K562 (cell line): ENCODE measurements around the gene IL23R. TPM values are rescaled to one million over a fixed set of nuclear protein-coding genes. Genes with fewer than 3 reads are reported as not detected.

Experiments
- ATAC-seq: fragments of 200-7000 bp; cut with Tn5 transposase; 3 replicates; pipeline ENCODE4 v1.9.1; 2020; ENCODE audit warnings: moderate library complexity
- BruUV-seq: library from RNA; stranded (reverse); fragments of 400-500 nt; replicated peaks from 2 replicates; lab custom pipeline; 2021; lab: Mats Ljungman, UMichigan
- CTCF ChIA-PET: fragments of 300-600 bp; formaldehyde crosslinking; extraction: SDS; loops from one replicate; lab custom pipeline; 2021; ENCODE audit warnings: low intra/inter-chr PET ratio; lab: Yijun Ruan, JAX
- POLR2A ChIA-PET: fragments of 300-600, 350-650 bp; sonication (Branson Sonifier 250); formaldehyde crosslinking; extraction: SDS; loops from one replicate; lab custom pipeline; 2021; ENCODE audit warnings: antibody characterized with exemption, inconsistent platforms; lab: Yijun Ruan, JAX
- DNase-seq, 4 experiments: peaks; one replicate each; pipeline versions ENCODE4 v3.0.0 to v3.0.0-alpha.2; 2011 to 2018; ENCODE audit warnings: low spot score in 3 of 4, mixed read lengths in 3 of 4; ENCODE audit errors: extremely low read depth in 1 of 4
- FAIRE-seq: peaks from 2 replicates; lab custom pipeline; 2011; peaks lifted over from hg19 to GRCh38; lab: Jason Lieb, UNC
- H2AFZ ChIP-seq: 2 replicates; pipeline ENCODE4 v1.6.0; 2011; ENCODE audit warnings: low read depth, low read length, control low read depth, inconsistent platforms
- H3K27ac ChIP-seq: fragments of 200-600 bp; 3 replicates; pipeline ENCODE4 v1.8.0; 2011; ENCODE audit warnings: low read depth, mild to moderate bottlenecking, control low read depth, inconsistent platforms, low read length, moderate library complexity, mixed read lengths; ENCODE audit errors: extremely low read depth
- H3K27me3 ChIP-seq, 2 experiments: fragments of 300-600 bp in 1 of 2; 2 replicates in 1 of 2; 3 replicates in 1 of 2; pipeline versions ENCODE4 v1.6.0 to v1.8.0; 2011; ENCODE audit warnings: inconsistent platforms in 2 of 2, low read length in 2 of 2, mild to moderate bottlenecking in 1 of 2, mixed read lengths in 1 of 2, moderate library complexity in 1 of 2; ENCODE audit not compliant: control insufficient read depth in 2 of 2, insufficient read depth in 2 of 2
- H3K36me3 ChIP-seq: fragments of 300-600 bp; 3 replicates; pipeline ENCODE4 v1.8.0; 2011; ENCODE audit warnings: mild to moderate bottlenecking, low read length, inconsistent platforms; ENCODE audit not compliant: control insufficient read depth, insufficient read depth
- H3K4me1 ChIP-seq, 2 experiments: fragments of 200-600 bp in 1 of 2; replicated peaks in 1 of 2; 2 replicates in 1 of 2; 3 replicates in 1 of 2; pipeline versions ENCODE4 v1.5.1 to v1.8.0; 2011; ENCODE audit warnings: inconsistent platforms in 2 of 2, low read length in 2 of 2, mild to moderate bottlenecking in 1 of 2, mixed read lengths in 1 of 2, moderate library complexity in 1 of 2; ENCODE audit not compliant: control insufficient read depth in 2 of 2, insufficient read depth in 2 of 2
- H3K4me2 ChIP-seq: 2 replicates; pipeline ENCODE4 v1.6.1; 2011; ENCODE audit warnings: low read length, control low read depth, inconsistent platforms, mixed read lengths; ENCODE audit not compliant: insufficient read depth
- H3K4me3 ChIP-seq: fragments of 200-600 bp; sonication (generic), shearing (Covaris generic); 2 replicates; pipeline ENCODE4 v1.5.1; 2016; ENCODE audit warnings: control low read depth, inconsistent platforms
- H3K79me2 ChIP-seq: fragments of 200-600 bp; 3 replicates; pipeline ENCODE4 v1.8.0; 2011; ENCODE audit warnings: low read length, inconsistent platforms; ENCODE audit not compliant: control insufficient read depth, insufficient read depth
- H3K9ac ChIP-seq, 2 experiments: 2 replicates each; pipeline versions ENCODE4 v1.6.0 to v1.6.1; 2011; ENCODE audit warnings: low read depth in 2 of 2, low read length in 2 of 2, control low read depth in 1 of 2, inconsistent platforms in 1 of 2, mild to moderate bottlenecking in 1 of 2, mixed read lengths in 1 of 2; ENCODE audit not compliant: insufficient read depth in 1 of 2
- H3K9me1 ChIP-seq: one replicate; pipeline ENCODE4 v1.6.0; 2011; ENCODE audit warnings: inconsistent platforms, mild to moderate bottlenecking, low read length, moderate library complexity; ENCODE audit not compliant: control insufficient read depth, insufficient read depth
- H3K9me3 ChIP-seq: replicated peaks from 2 replicates; pipeline ENCODE4 v1.5.1; 2011; ENCODE audit warnings: low read depth, low read length, inconsistent platforms; ENCODE audit not compliant: control insufficient read depth, insufficient read depth
- H4K20me1 ChIP-seq: replicated peaks from 2 replicates; pipeline ENCODE4 v1.6.1; 2011; ENCODE audit warnings: low read length, inconsistent platforms, mixed read lengths; ENCODE audit not compliant: control insufficient read depth, insufficient read depth
- CBFB ChIP-seq: sonication (generic); formaldehyde crosslinking; IDR thresholded peaks from 2 replicates; pipeline ENCODE4 v1.4.0; 2020; ENCODE audit warnings: mild to moderate bottlenecking, missing genetic modification reagents
- ELF4 ChIP-seq: fragments of 450-650 bp; formaldehyde crosslinking; IDR thresholded peaks from 2 replicates; pipeline ENCODE4 v1.4.0; 2022; ENCODE audit warnings: missing genetic modification characterization
- FUS ChIP-seq: fragments of 200-400 bp; formaldehyde crosslinking; optimal IDR thresholded peaks from 2 replicates; pipeline ENCODE3; 2017; ENCODE audit warnings: low read depth, low read length
- KLF10 ChIP-seq: fragments of 250-450 bp; sonication (Bioruptor Pico); IDR thresholded peaks from 2 replicates; pipeline ENCODE4 v1.6.1; 2021; ENCODE audit warnings: matching md5 sums
- MAFF ChIP-seq: IDR thresholded peaks from 2 replicates; pipeline ENCODE4 v1.6.1; 2012; ENCODE audit warnings: low read length, improper control_type of control experiment
- MBD2 ChIP-seq: sonication (generic); IDR thresholded peaks from 2 replicates; pipeline ENCODE4 v1.6.1; 2016; ENCODE audit warnings: low read depth, borderline replicate concordance
- MCM5 ChIP-seq: fragments of 450-650 bp; IDR thresholded peaks from 2 replicates; pipeline ENCODE4 v1.6.1; 2016; ENCODE audit warnings: low read depth
- PHTF2 ChIP-seq: fragments of 250-450 bp; sonication (Bioruptor Pico); IDR thresholded peaks from 2 replicates; pipeline ENCODE4 v1.5.0; 2021; ENCODE audit warnings: mild to moderate bottlenecking
- POLR3A ChIP-seq: IDR thresholded peaks from 2 replicates; pipeline ENCODE4 v1.6.1; 2011; ENCODE audit warnings: borderline replicate concordance, mild to moderate bottlenecking, moderate library complexity; ENCODE audit not compliant: insufficient read length, insufficient read depth; ENCODE audit errors: extremely low read depth
- ZNF175 ChIP-seq: fragments of 200-800 bp; sonication (Bioruptor generic); IDR thresholded peaks from 2 replicates; pipeline ENCODE4 v1.6.1; 2016; ENCODE audit warnings: low read depth, mild to moderate bottlenecking, missing genetic modification characterization, missing compliant biosample characterization
- ZNF3 ChIP-seq: fragments of 250-450 bp; sonication (Bioruptor Pico); IDR thresholded peaks from 2 replicates; pipeline ENCODE4 v1.5.0; 2021; ENCODE audit warnings: mild to moderate bottlenecking, moderate library complexity
- WGBS: fragments of 100-300 bp; shearing (Covaris generic); methylation state at CpG from one replicate; pipeline ENCODE4 v1.1.6; 2016; ENCODE audit warnings: low coverage, mixed read lengths; ENCODE audit not compliant: insufficient coverage; ENCODE audit errors: missing lambda C conversion rate; 5-methylcytosine and 5-hydroxymethylcytosine counted together
- in situ Hi-C: fragments of 300-500 bp; cut with MboI; formaldehyde crosslinking; loops from 4 replicates; pipeline ENCODE4 v1.15.0; 2018; ENCODE audit warnings: inconsistent platforms, mixed read lengths
- intact Hi-C: fragments of 100-400 bp; cut with micrococcal nuclease; formaldehyde crosslinking; loops from 2 replicates; pipeline ENCODE4 v1.14.2; 2022
- polyA plus RNA-seq, 8 experiments: library from polyadenylated mRNA; depleted of rRNA in 4 of 8; stranded (reverse) in 5 of 8; unstranded in 3 of 8; fragments of >200 nt; fragmentation: Nextera tagmentation in 2 of 8; fragmentation: Illumina TruSeq in 1 of 8; extraction: Ambion mirVana in 2 of 8; extraction: Trizol in 1 of 8; gene quantifications; 2 replicates each; pipeline versions ENCODE4 v1.2.1 to v1.2.3, GENCODE V29; 2011 to 2014; ENCODE audit warnings: inconsistent platforms in 1 of 8, missing spikeins in 1 of 8
- total RNA-seq, 7 experiments: library from RNA; depleted of rRNA in 6 of 7; stranded (reverse); fragments of >200 nt in 6 of 7; fragmentation: Illumina TruSeq in 2 of 7; extraction: Trizol in 2 of 7; gene quantifications; 2 replicates each; pipeline versions ENCODE4 v1.2.1 to v1.2.3, GENCODE V29; 2011 to 2021; ENCODE audit warnings: low replicate concordance in 1 of 7
- TF ChIP-seq, protein P1 (sequence below): sonication (generic); formaldehyde crosslinking; IDR thresholded peaks from 2 replicates; pipeline ENCODE4 v1.8.1; 2022; ENCODE audit warnings: missing genetic modification reagents
- TF ChIP-seq, protein P2 (sequence below): fragments of 250-450 bp; sonication (Bioruptor Pico); IDR thresholded peaks from 2 replicates; pipeline ENCODE4 v1.4.0; 2020; ENCODE audit warnings: borderline replicate concordance
- TF ChIP-seq, protein P3 (sequence below): sonication (generic); formaldehyde crosslinking; IDR thresholded peaks from 2 replicates; pipeline ENCODE4 v1.9.0; 2022; ENCODE audit warnings: mild to moderate bottlenecking, missing genetic modification reagents

The IL23R gene
- total and polyA plus RNA-seq, 9 of the 15 experiments (the other 6 are each of a cell fraction or from before 2014, with no cell fraction given), result 4.4 to 52.7 (median 22.8) TPM

DNA sequence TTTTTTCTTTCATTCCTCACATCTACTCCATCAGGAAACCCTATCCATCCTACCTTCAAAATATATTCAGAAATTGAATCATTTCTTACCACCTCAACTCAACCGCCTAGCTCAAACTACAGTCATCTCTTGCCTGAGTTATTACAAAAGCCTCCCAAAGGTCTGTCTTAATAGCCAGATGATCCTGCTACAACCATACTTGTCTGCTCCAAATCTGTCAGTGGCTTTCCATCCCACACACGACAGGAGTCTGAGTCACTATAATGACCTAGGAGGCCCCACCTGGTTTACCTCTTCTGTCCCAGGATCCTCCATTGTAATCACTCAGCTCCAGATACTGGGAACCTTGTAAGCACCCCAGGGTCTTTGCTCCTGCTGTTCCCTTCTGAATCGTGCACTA, 104.3 kb downstream of the IL23R start:
- Histone ChIP-seq H3K9ac (no peak overlapping the region), H3K9me3 (peaks cover 2% of the 10 kb centered on the region; the same call in 1 of the 2 replicates), H3K9me1 (no peaks in the 10 kb centered on the region), H3K27me3 (no peaks in the 10 kb centered on the region), H2AFZ (no peak overlapping the region), H3K4me3 (no peak overlapping the region), H3K79me2 (no peaks in the 10 kb centered on the region), H4K20me1 (no peaks in the 10 kb centered on the region), H3K27ac (no peak overlapping the region), H3K4me2 (no peak overlapping the region), H3K36me3 (no peaks in the 10 kb centered on the region), H3K4me1 (no peaks in the 10 kb centered on the region)
- no peak for DNase-seq
- intact Hi-C loops (no loop called here), in situ Hi-C loops (no loop called here)
- 56% methylated on average over 3 of the region's 3 CpGs for WGBS
- ChIA-PET CTCF (no interaction called here), POLR2A (interaction anchor here (0.7 kb wide), 1 partner anchor 147 kb away, joined by 3 read pairs; no protein-coding TSS in a partner anchor)
- no peak for FAIRE-seq
- BruUV-seq, result no TSS peak
- TF ChIP-seq ZNF175 (CRISPR knock-in tag) (no peak), KLF10 (CRISPR knock-in tag) (no peak), ELF4 (CRISPR knock-in tag) (no peak), MCM5 (no peak), PHTF2 (CRISPR knock-in tag) (no peak), FUS (no peak), POLR3A (no peak), ZNF3 (CRISPR knock-in tag) (no peak), MAFF (no peak), MBD2 (no peak), CBFB (CRISPR knock-in tag) (no peak)
- TF ChIP-seq, protein P1, sequence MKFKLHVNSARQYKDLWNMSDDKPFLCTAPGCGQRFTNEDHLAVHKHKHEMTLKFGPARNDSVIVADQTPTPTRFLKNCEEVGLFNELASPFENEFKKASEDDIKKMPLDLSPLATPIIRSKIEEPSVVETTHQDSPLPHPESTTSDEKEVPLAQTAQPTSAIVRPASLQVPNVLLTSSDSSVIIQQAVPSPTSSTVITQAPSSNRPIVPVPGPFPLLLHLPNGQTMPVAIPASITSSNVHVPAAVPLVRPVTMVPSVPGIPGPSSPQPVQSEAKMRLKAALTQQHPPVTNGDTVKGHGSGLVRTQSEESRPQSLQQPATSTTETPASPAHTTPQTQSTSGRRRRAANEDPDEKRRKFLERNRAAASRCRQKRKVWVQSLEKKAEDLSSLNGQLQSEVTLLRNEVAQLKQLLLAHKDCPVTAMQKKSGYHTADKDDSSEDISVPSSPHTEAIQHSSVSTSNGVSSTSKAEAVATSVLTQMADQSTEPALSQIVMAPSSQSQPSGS (CRISPR knock-in tag), result no peak
- TF ChIP-seq, protein P2, sequence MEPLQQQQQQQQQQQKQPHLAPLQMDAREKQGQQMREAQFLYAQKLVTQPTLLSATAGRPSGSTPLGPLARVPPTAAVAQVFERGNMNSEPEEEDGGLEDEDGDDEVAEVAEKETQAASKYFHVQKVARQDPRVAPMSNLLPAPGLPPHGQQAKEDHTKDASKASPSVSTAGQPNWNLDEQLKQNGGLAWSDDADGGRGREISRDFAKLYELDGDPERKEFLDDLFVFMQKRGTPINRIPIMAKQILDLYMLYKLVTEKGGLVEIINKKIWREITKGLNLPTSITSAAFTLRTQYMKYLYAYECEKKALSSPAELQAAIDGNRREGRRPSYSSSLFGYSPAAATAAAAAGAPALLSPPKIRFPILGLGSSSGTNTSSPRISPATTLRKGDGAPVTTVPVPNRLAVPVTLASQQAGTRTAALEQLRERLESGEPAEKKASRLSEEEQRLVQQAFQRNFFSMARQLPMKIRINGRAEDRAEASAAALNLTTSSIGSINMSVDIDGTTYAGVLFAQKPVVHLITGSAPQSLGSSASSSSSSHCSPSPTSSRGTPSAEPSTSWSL (CRISPR knock-in tag), result no peak
- TF ChIP-seq, protein P3, sequence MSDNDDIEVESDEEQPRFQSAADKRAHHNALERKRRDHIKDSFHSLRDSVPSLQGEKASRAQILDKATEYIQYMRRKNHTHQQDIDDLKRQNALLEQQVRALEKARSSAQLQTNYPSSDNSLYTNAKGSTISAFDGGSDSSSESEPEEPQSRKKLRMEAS (CRISPR knock-in tag), result no peak
- ATAC-seq, result no peak
